ENCODE results near the gene SP1. TPM values are rescaled to one million over a fixed set of nuclear protein-coding genes. Genes with fewer than 3 reads are reported as not detected.
A peak's percentile ranks its signal among the peaks of the same experiment; 100 is the strongest.

Gene SP1
- total and polyA plus RNA-seq, 9 of the 15 experiments (the other 6 are each of a cell fraction or from before 2014, with no cell fraction given): 8.0 to 65.5 (median 41.6) TPM

GRCh38 chr12:53365245-53365904 is 14.6 kb upstream of the SP1 start (continued):
- TF ChIP-seq AFF4 (CRISPR knock-in tag; IDR thresholded peaks at IDR 0.05) (no peak), HDGF (IDR thresholded peaks at IDR 0.05) (no peak), HSF4 (CRISPR knock-in tag; IDR thresholded peaks at IDR 0.05; ENCODE audit: borderline replicate concordance) (no peak), CREBBP (IDR thresholded peaks at IDR 0.05; ENCODE audit: low read depth, low read length) (no peak), POLR2AphosphoS5 (IDR thresholded peaks at IDR 0.05; ENCODE audit: control insufficient read depth, insufficient read depth, low read depth, low read length) (peak; percentile 53; the same call in 1 of the 2 replicates), HES1 (IDR thresholded peaks at IDR 0.05; ENCODE audit: low read depth) (no peak), ZNF717 (CRISPR knock-in tag; IDR thresholded peaks at IDR 0.05) (no peak), ZHX1 (conservative IDR thresholded peaks at IDR 0.05; ENCODE audit: low read length) (no peak), SFPQ (IDR thresholded peaks at IDR 0.05; ENCODE audit: low read depth, low read length) (no peak), ZNF589 (CRISPR knock-in tag; IDR thresholded peaks at IDR 0.05; ENCODE audit: low read depth) (peak; percentile 67; the same call in 1 of the 2 replicates), HNRNPL (IDR thresholded peaks at IDR 0.05; ENCODE audit: low read depth, low read length) (no peak), RBM39 (optimal IDR thresholded peaks at IDR 0.05; ENCODE audit: low read depth, low read length) (no peak), DMBX1 (CRISPR knock-in tag; IDR thresholded peaks at IDR 0.05; ENCODE audit: borderline replicate concordance) (no peak), POLR2B (IDR thresholded peaks at IDR 0.05; ENCODE audit: low read depth, partially characterized antibody) (no peak), CHD1 (IDR thresholded peaks at IDR 0.05; ENCODE audit: low read length) (no peak), SNAPC5 (CRISPR knock-in tag; IDR thresholded peaks at IDR 0.05) (no peak), ZNF165 (CRISPR knock-in tag; IDR thresholded peaks at IDR 0.05; ENCODE audit: borderline replicate concordance) (no peak), ARID1B (IDR thresholded peaks at IDR 0.05) (peak; percentile 67), ARID2 (IDR thresholded peaks at IDR 0.05) (peak; percentile 88)
